Loucy (cell line): ENCODE data around the gene ALPK3.

Experiments used
- H2AFZ ChIP-seq: fragments of 200-600 bp; sonication (generic); 2 replicates; pipeline ENCODE4 v1.6.0; 2016; ENCODE audit warnings: antibody characterized with exemption, mild to moderate bottlenecking, low read length, moderate library complexity
- H3F3A ChIP-seq: fragments of 200-600 bp; 2 replicates; pipeline ENCODE4 v1.6.0; 2016; ENCODE audit warnings: antibody characterized with exemption, low read depth, mild to moderate bottlenecking
- H3K27me3 ChIP-seq: fragments of 200-600 bp; sonication (generic); 2 replicates; pipeline ENCODE4 v1.6.1; 2014; ENCODE audit warnings: low read length, mild to moderate bottlenecking; ENCODE audit not compliant: insufficient read depth, poor library complexity, severe bottlenecking
- H3K36me3 ChIP-seq: fragments of 200-600 bp; sonication (generic); 2 replicates; pipeline ENCODE4 v1.6.1; 2016; ENCODE audit warnings: low read length; ENCODE audit not compliant: insufficient read depth
- H3K4me1 ChIP-seq: fragments of 200-600 bp; sonication (generic); 2 replicates; pipeline ENCODE4 v1.5.1; 2014; ENCODE audit warnings: low read length, mild to moderate bottlenecking; ENCODE audit not compliant: insufficient read depth, poor library complexity, severe bottlenecking
- H3K4me2 ChIP-seq: fragments of 200-600 bp; sonication (generic); 2 replicates; pipeline ENCODE4 v1.6.0; 2014; ENCODE audit warnings: antibody characterized with exemption, low read length, low read depth, mild to moderate bottlenecking; ENCODE audit not compliant: poor library complexity, severe bottlenecking
- H3K4me3 ChIP-seq: fragments of 200-600 bp; sonication (generic); 2 replicates; pipeline ENCODE4 v1.5.1; 2014; ENCODE audit warnings: low read length, mild to moderate bottlenecking, mixed read lengths; ENCODE audit not compliant: poor library complexity, severe bottlenecking
- H3K79me2 ChIP-seq: fragments of 200-600 bp; sonication (generic); 2 replicates; pipeline ENCODE4 v1.6.1; 2014; ENCODE audit warnings: low read length; ENCODE audit not compliant: insufficient read depth
- H3K9ac ChIP-seq: fragments of 200-600 bp; sonication (generic); 2 replicates; pipeline ENCODE4 v1.6.0; 2014; ENCODE audit warnings: mild to moderate bottlenecking, low read depth, low read length, moderate library complexity; ENCODE audit not compliant: poor library complexity, severe bottlenecking
- H3K9me2 ChIP-seq: fragments of 200-600 bp; sonication (generic); replicated peaks from 2 replicates; pipeline ENCODE4 v1.6.1; 2016; ENCODE audit warnings: low read depth, low read length, mixed read lengths
- H3K9me3 ChIP-seq: fragments of 200-600 bp; sonication (generic); 2 replicates; pipeline ENCODE4 v1.6.1; 2014; ENCODE audit warnings: mild to moderate bottlenecking, antibody characterized with exemption, low read length, low read depth; ENCODE audit not compliant: insufficient read depth
- H4K20me1 ChIP-seq: fragments of 200-600 bp; sonication (generic); 2 replicates; pipeline ENCODE4 v1.6.0; 2014; ENCODE audit warnings: antibody characterized with exemption, low read length, mild to moderate bottlenecking; ENCODE audit not compliant: insufficient read depth, poor library complexity, severe bottlenecking
- EZH2phosphoT487 ChIP-seq: fragments of 200-600 bp; IDR thresholded peaks from 2 replicates; pipeline ENCODE4 v1.6.1; 2018; ENCODE audit warnings: antibody characterized with exemption, mild to moderate bottlenecking, moderate library complexity, borderline replicate concordance
- TF ChIP-seq, protein P1 (sequence below): fragments of 200-600 bp; sonication (generic); conservative IDR thresholded peaks from 2 replicates; pipeline ENCODE4 v1.5.1; 2014; ENCODE audit warnings: mild to moderate bottlenecking, antibody characterized with exemption, low read length

ALPK3 gene

DNA sequence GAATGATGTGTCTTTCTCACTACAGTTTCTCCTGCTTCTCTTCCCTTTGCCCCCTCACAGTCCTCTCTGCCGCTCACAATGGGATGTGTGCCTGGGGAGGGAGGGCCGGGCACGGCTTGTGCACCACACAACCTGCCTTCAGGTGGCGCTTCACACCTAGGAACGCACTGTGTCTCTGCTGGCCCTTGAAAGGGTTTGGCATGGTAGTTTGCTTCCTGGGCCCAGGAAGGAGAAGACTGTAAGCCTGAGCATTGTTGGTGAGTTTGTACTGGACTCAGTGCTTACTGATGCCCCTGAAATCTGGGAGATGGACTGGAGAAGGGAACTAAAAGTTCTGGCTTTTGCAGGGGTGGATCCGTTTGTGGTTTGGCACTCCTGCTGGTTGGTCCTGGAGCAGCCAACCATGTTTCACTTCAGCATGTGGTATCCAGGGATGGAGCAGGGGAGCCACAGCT lies 9.2 kb downstream of the ALPK3 start:
- Histone ChIP-seq H3F3A (no peaks in the 10 kb centered on the region), H3K9me2 (no peaks in the 10 kb centered on the region), H3K9me3 (no peaks in the 10 kb centered on the region), H3K4me3 (no peak overlapping the region), H4K20me1 (no peaks in the 10 kb centered on the region), H2AFZ (peak overlapping the region; percentile 79), H3K36me3 (no peaks in the 10 kb centered on the region), H3K27me3 (no peaks in the 10 kb centered on the region), H3K79me2 (no peaks in the 10 kb centered on the region), H3K9ac (no peak overlapping the region), H3K4me2 (no peak overlapping the region), H3K4me1 (no peaks in the 10 kb centered on the region)
- no peak for TF ChIP-seq EZH2phosphoT487
- TF ChIP-seq, protein P1, sequence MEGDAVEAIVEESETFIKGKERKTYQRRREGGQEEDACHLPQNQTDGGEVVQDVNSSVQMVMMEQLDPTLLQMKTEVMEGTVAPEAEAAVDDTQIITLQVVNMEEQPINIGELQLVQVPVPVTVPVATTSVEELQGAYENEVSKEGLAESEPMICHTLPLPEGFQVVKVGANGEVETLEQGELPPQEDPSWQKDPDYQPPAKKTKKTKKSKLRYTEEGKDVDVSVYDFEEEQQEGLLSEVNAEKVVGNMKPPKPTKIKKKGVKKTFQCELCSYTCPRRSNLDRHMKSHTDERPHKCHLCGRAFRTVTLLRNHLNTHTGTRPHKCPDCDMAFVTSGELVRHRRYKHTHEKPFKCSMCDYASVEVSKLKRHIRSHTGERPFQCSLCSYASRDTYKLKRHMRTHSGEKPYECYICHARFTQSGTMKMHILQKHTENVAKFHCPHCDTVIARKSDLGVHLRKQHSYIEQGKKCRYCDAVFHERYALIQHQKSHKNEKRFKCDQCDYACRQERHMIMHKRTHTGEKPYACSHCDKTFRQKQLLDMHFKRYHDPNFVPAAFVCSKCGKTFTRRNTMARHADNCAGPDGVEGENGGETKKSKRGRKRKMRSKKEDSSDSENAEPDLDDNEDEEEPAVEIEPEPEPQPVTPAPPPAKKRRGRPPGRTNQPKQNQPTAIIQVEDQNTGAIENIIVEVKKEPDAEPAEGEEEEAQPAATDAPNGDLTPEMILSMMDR = peak; percentile 62

DNA sequence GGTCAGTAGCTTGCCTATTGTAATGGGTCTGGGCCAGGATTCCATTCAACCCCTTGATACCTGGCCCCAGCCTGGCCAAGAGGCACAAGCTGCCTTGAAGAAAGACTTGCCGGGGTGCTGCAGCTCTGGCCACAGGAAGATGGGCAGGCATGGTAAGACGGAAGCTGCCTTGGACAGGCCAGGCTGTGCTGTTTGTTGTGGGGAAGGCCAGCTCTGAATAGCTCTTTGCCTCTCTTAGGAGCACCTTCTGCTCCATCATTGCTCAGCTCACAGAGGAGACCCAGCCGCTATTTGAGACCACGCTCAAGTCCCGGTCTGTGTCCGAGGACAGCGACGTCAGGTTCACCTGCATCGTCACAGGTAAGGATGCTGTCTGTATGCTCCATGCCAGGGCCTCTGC lies 10.1 kb downstream of the ALPK3 start:
- Histone ChIP-seq H3K9ac (no peak overlapping the region), H3F3A (no peaks in the 10 kb centered on the region), H2AFZ (no peak overlapping the region), H3K36me3 (no peaks in the 10 kb centered on the region), H3K9me2 (no peaks in the 10 kb centered on the region), H3K4me1 (no peaks in the 10 kb centered on the region), H3K9me3 (no peaks in the 10 kb centered on the region), H3K4me2 (no peak overlapping the region), H3K79me2 (no peaks in the 10 kb centered on the region), H3K4me3 (no peak overlapping the region), H3K27me3 (no peaks in the 10 kb centered on the region), H4K20me1 (no peaks in the 10 kb centered on the region)
- TF ChIP-seq EZH2phosphoT487 = no peak
- TF ChIP-seq, protein P1 = no peak

DNA sequence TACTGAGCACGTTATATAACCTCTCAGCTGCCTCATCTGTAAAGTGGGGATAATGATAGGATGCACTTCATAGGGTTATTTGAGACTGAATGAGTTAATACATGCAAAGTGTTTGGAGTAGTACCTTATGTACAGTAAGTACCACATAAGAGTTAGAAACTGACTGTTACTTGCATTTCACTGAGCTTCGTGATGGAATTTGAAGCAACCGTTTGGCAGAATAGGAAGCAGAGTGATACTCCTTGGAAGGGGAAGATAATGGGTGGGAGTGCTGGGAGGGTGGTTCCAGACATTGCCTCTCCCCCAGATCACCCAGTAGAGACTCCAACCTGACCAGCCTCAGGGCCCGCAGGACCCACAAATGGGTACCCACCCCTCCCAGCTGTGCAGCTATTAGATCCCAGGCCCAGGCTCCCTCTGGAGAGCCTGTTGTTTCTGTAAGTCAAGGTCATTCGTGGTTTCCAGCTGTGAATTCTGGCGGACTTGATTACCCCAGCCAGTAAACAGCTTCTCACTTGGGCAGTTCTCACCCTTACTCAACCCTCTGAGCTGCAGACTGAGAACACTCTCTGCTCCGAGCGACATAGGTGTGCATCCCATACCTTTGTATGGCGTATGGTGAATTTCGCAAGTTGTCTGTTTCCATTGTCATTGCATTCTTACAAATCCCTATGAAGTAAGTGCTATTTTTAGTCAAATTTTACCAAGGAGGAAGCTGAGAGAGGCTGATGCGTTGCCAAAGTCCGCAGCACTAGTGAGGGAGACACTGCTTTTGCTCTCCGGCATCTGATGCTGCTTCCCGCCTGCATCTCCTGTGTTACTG lies 11.1 kb downstream of the ALPK3 start:
- H3K4me2 ChIP-seq = no peak overlapping the region
- H3K9ac ChIP-seq = no peak overlapping the region
- no peaks in the 10 kb centered on the region for H3K9me2 ChIP-seq
- H3K4me3 ChIP-seq = no peak overlapping the region
- H2AFZ ChIP-seq = no peak overlapping the region
- H3K4me1 ChIP-seq = no peaks in the 10 kb centered on the region
- H4K20me1 ChIP-seq = no peaks in the 10 kb centered on the region
- H3F3A ChIP-seq = no peaks in the 10 kb centered on the region
- H3K36me3 ChIP-seq = no peaks in the 10 kb centered on the region
- no peaks in the 10 kb centered on the region for H3K27me3 ChIP-seq
- H3K9me3 ChIP-seq = no peaks in the 10 kb centered on the region
- no peaks in the 10 kb centered on the region for H3K79me2 ChIP-seq
- TF ChIP-seq, protein P1 = no peak
- no peak for TF ChIP-seq EZH2phosphoT487
